Activated B cell treated with CpG ODN at 0.5 μM for 24 hours (primary cell): ENCODE data around the gene RSPH10B2. TPM values are rescaled to one million over a fixed set of nuclear protein-coding genes. Genes with fewer than 3 reads are reported as not detected.
A peak's percentile ranks its signal among the peaks of the same experiment; 100 is the strongest.
"Not testable (repeated sequence)": the region's sequence is repeated elsewhere in the genome, so short reads cannot be mapped to it uniquely, and the experiment has no call there.

ENCODE experiments used
- ATAC-seq: fragments of 200-7000 bp; cut with Tn5 transposase; one replicate; pipeline ENCODE4 v1.10.0; 2021; ENCODE audit warnings: low read depth, mild to moderate bottlenecking, moderate library complexity
- CTCF ChIA-PET: fragments of 350-600 bp; sonication (Branson Sonifier 250); formaldehyde crosslinking; loops from one replicate; lab custom pipeline; 2021; ENCODE audit warnings: antibody characterized with exemption; lab: Charles Lee
- POLR2A ChIA-PET: fragments of 350-600 bp; sonication (Branson Sonifier 250); formaldehyde crosslinking; loops from one replicate; lab custom pipeline; 2021; ENCODE audit warnings: antibody characterized with exemption; lab: Charles Lee
- DNase-seq: peaks from one replicate; pipeline ENCODE4 v3.0.0; 2022
- H3K27ac Mint-ChIP-seq: one replicate; pipeline ENCODE4 v1.8.0; 2020; ENCODE audit warnings: mixed read lengths
- H3K27me3 Mint-ChIP-seq: one replicate; pipeline ENCODE4 v1.8.0; 2021; ENCODE audit warnings: mixed read lengths
- H3K36me3 Mint-ChIP-seq: one replicate; pipeline ENCODE4 v1.8.0; 2021; ENCODE audit warnings: low read depth, mixed read lengths
- H3K4me1 Mint-ChIP-seq: one replicate; pipeline ENCODE4 v1.8.0; 2021; ENCODE audit warnings: mixed read lengths
- H3K4me3 Mint-ChIP-seq: one replicate; pipeline ENCODE4 v1.8.0; 2020; ENCODE audit warnings: mild to moderate bottlenecking, mixed read lengths
- H3K9me3 Mint-ChIP-seq: one replicate; pipeline ENCODE4 v1.8.0; 2020; ENCODE audit warnings: mixed read lengths
- intact Hi-C: fragments of 100-400 bp; cut with micrococcal nuclease; formaldehyde crosslinking; loops from one replicate; pipeline ENCODE4 v1.15.1; 2024
- total RNA-seq: library from RNA; stranded (reverse); gene quantifications from 2 replicates; pipeline ENCODE4 v1.2.3, GENCODE V29; 2022
- TF ChIP-seq, protein P1 (sequence below): fragments of 200-600 bp; IDR thresholded peaks from one replicate; pipeline ENCODE4 v1.8.0; 2022; ENCODE audit warnings: antibody characterized with exemption, mild to moderate bottlenecking

Gene RSPH10B2
- 0.37 and 1.1 TPM in 2 replicates for total RNA-seq

DNA sequence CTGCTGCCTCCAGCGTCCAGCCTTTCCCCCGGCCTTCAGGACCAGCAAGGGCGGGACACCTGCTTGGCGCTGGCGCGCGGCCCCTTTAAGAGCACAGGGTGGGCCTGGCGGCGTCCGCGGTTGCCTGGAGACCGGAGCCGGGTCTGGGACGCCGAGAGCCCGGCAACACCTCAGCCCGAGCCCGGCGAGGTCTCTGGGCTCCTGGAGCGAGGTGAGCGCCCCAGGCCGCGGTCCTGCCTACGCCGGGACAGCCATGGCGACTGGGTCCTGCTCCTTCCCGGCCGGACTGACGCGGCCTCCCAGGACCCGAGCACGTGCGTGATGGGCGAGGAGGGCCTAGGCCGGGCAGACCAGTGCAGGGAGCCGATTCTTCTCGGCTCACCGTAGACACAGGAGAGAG is at the start of gene RSPH10B2:
RSPH10B2 (plus strand) TSS at position 140 of the 400 bp plus-strand sequence. CDS start 3,575 bp downstream, outside the sequence.
- H3K27me3 Mint-ChIP-seq, DNase-seq, H3K4me3 Mint-ChIP-seq, H3K27ac Mint-ChIP-seq, H3K36me3 Mint-ChIP-seq, H3K9me3 Mint-ChIP-seq, intact Hi-C loops, POLR2A ChIA-PET, H3K4me1 Mint-ChIP-seq, ATAC-seq, CTCF ChIA-PET: not testable (repeated sequence)

DNA sequence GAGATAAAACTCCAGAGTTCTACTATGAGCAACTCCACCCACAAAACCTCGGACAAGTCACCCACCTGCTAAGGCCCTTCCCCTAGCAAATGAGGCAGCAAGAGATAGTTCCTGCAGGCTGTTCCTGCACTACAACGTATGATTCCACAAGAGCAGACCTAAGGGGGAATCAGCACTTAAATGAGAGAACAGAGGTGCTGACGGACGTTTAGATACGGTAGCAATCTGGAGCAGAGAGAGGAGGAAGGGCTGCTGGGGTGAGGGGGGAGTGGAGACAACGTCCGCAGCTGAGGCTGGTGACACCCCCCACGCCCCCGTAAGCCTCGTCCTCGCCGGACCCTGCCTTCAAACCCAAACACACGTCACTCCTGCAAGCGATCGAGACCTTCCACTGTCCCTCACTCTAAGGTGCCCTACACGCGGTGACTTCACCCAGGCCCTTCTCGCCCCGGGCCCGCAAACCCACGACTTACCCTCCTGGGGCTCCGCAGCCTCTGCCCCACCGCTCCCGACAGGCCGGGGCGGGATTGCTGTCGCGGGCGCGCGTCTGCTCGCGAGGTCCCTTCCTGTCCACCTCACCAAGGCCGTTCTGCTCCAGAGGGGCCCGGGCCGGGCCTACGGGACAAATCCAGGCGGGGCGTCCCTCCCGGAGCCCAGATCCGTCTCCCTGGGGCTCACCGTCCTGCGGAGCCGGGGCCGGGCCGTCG is 47.8 kb upstream of the RSPH10B2 start:
- ATAC-seq (peak; percentile 16), DNase-seq (no peak)
- peak overlapping the region; percentile 80 for H3K27ac Mint-ChIP-seq
- POLR2A ChIA-PET = no interaction called here
- TF ChIP-seq, protein P1, sequence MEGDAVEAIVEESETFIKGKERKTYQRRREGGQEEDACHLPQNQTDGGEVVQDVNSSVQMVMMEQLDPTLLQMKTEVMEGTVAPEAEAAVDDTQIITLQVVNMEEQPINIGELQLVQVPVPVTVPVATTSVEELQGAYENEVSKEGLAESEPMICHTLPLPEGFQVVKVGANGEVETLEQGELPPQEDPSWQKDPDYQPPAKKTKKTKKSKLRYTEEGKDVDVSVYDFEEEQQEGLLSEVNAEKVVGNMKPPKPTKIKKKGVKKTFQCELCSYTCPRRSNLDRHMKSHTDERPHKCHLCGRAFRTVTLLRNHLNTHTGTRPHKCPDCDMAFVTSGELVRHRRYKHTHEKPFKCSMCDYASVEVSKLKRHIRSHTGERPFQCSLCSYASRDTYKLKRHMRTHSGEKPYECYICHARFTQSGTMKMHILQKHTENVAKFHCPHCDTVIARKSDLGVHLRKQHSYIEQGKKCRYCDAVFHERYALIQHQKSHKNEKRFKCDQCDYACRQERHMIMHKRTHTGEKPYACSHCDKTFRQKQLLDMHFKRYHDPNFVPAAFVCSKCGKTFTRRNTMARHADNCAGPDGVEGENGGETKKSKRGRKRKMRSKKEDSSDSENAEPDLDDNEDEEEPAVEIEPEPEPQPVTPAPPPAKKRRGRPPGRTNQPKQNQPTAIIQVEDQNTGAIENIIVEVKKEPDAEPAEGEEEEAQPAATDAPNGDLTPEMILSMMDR = no peak
- H3K4me3 Mint-ChIP-seq = peak overlapping the region; percentile 90
- peaks cover under 1% of the 10 kb centered on the region for H3K9me3 Mint-ChIP-seq
- H3K36me3 Mint-ChIP-seq = peaks cover 42% of the 10 kb centered on the region
- CTCF ChIA-PET = no interaction called here
- H3K4me1 Mint-ChIP-seq = peaks cover 48% of the 10 kb centered on the region
- intact Hi-C loops = loop anchor here (5.0 to 10.0 kb wide), 3 partner anchors 111 to 881 kb away; partner anchors contain the start of genes INTS15 and MIOS
- peaks cover 3% of the 10 kb centered on the region for H3K27me3 Mint-ChIP-seq

DNA sequence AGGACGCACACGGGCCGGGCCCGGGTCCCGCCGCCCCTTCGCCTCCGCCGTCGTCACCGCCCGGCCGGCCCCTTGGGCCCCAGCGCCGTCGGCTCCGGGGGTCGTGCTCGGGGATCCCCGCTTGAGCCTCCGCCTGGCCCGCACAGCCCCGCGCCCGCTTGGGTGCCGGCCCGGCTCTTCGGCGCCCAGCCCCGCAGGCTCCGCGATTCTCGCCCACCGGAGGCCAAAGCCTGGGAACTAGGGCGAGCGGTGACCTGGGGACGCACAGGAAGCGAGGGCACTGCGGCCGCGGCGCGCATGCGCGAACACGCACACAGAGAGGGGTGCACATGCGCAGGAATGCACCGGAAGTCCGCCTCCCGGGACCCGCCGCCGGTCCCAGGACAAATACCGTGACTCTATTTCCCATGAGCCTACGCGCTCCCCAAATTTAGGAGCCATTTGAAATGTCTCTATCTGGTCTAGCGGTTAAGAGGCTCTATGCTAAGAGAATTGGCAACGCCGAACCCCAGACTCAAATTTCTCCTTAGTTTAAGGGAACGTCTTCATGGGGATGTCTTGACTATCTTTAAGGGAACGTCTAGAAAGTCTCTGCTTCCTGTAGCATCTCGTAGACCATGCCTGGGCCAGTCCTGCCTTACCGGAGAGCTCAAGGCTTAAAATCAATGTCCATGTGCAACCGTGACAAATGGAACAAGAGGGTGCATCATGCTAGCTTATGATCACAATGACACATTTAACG is 47.1 kb upstream of the RSPH10B2 start, which contains the start of gene ZNF12:
ZNF12 (minus strand) TSS at position 282 of the 742 bp plus-strand sequence. CDS start 1,774 bp downstream, outside the sequence.
- CTCF ChIA-PET = no interaction called here
- TF ChIP-seq, protein P1 = no peak

DNA sequence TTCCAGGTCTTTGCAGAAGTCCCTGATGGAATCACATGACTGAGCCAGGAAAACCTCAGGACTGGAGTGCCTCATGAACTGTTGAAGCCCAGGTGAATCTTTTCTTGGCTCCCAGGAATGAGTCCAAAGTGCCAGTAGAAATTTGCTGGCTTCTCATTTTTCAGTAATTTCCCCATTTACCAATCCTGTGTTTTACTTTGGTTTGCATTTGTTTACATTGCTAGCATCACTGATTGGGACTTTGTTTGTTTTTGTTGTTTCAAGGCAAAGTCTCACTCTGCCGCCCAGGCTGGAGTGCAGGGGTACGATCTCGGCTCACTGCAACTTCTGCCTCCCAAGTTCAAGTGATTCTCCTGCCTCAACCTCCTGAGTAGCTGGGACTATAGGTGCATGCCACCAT is 45.6 kb upstream of the RSPH10B2 start:
- POLR2A ChIA-PET = interaction anchor here (0.9 kb wide), 1 partner anchor 16 kb away, joined by 5 read pairs; no protein-coding TSS in a partner anchor
- DNase-seq (no peak), ATAC-seq (no peak)
- H3K27ac Mint-ChIP-seq = no peak overlapping the region
- H3K27me3 Mint-ChIP-seq = peaks cover 3% of the 10 kb centered on the region
- TF ChIP-seq, protein P1 = no peak
- peak overlapping the region; percentile 85 for H3K4me3 Mint-ChIP-seq
- peaks cover 30% of the 10 kb centered on the region for H3K4me1 Mint-ChIP-seq
- H3K36me3 Mint-ChIP-seq = peaks cover 24% of the 10 kb centered on the region
- CTCF ChIA-PET = no interaction called here
- intact Hi-C loops = loop anchor here (5.0 to 10.0 kb wide), 3 partner anchors 114 to 884 kb away; partner anchors contain the start of genes INTS15 and MIOS
- H3K9me3 Mint-ChIP-seq = no peaks in the 10 kb centered on the region

More for the DNA sequence above, 47.1 kb upstream of the RSPH10B2 start, which contains the start of gene ZNF12:
- POLR2A ChIA-PET = interaction anchor here (0.5 to 1.1 kb wide), 5 partner anchors 18 to 194 kb away, joined by 3 to 13 read pairs (median 6); partner anchors contain the start of gene ZNF316
- Mint-ChIP-seq H3K27me3 (peaks cover 3% of the 10 kb centered on the region), H3K9me3 (no peaks in the 10 kb centered on the region), H3K4me1 (peaks cover 42% of the 10 kb centered on the region), H3K27ac (peak within 1 kb of the TSS; percentile 84), H3K4me3 (peak within 1 kb of the TSS; percentile 90), H3K36me3 (peaks cover 35% of the 10 kb centered on the region)
- peak; percentile 90 for ATAC-seq
- intact Hi-C loops = loop anchor here (1.0 to 10.0 kb wide), 5 partner anchors 18 to 882 kb away; partner anchors contain the start of genes INTS15, MIOS and ZNF316
- peak; percentile 96 for DNase-seq

DNA sequence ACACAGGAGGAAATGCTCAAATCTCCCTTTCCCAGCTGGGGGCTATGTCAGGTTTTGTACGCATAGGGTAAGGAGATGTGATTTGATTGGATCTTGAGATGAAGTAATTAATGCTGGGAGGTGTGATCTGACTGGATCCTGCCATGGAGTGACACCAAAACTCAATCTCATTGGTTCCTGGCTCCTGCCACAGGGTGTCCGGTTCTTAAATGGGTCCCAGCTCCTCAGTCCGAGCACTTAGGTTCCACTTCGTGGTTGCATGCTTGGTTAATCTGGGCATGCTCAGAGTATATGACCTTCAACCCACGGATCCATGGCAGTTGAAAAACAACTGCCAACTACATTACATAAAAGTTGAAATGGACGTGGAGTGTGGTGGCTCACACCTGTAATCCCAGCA is 44.1 kb upstream of the RSPH10B2 start:
- H3K9me3 Mint-ChIP-seq = no peaks in the 10 kb centered on the region
- H3K27ac Mint-ChIP-seq = no peak overlapping the region
- no peak for ATAC-seq
- peaks cover 14% of the 10 kb centered on the region for H3K36me3 Mint-ChIP-seq
- ChIA-PET CTCF (no interaction called here), POLR2A (interaction anchor here (0.7 kb wide), 1 partner anchor 667 kb away, joined by 4 read pairs; no protein-coding TSS in a partner anchor)
- no peak overlapping the region for H3K4me3 Mint-ChIP-seq
- H3K27me3 Mint-ChIP-seq = peaks cover 3% of the 10 kb centered on the region
- peaks cover 25% of the 10 kb centered on the region for H3K4me1 Mint-ChIP-seq
- intact Hi-C loops = loop anchor here (5.0 to 10.0 kb wide), 3 partner anchors 115 to 885 kb away; partner anchors contain the start of genes INTS15 and MIOS
- no peak for DNase-seq
- TF ChIP-seq, protein P1 = no peak
